Medulla oblongata (tissue), 1 donor: ENCODE measurements around the gene PCK2.

ENCODE experiments used
- DNase-seq: peaks from one replicate; pipeline ENCODE4 v3.0.0-alpha.2; 2015; ENCODE audit errors: extremely low spot score

PCK2 gene

GRCh38 chr14:24075485-24076301 lies 18.4 kb upstream of the PCK2 start:
- no peak for DNase-seq

DNA sequence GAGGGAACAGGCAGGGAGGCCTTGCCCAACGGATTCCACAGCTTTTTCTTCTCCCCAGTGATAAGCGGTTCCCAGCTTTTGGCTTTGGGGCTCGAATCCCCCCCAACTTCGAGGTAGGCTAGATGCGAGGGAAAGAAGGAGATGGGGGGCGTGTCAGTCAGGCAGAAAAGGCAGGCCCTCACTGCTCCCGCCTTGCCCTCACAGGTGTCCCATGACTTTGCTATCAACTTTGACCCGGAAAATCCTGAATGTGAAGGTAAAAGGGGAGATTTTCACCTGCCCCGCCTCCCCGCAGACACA lies 17.9 kb upstream of the PCK2 start:
- DNase-seq, result no peak

GRCh38 chr14:24077086-24077485 lies 17.0 kb upstream of the PCK2 start:
- DNase-seq, result no peak

GRCh38 chr14:24078146-24078545 lies 16.0 kb upstream of the PCK2 start:
- no peak for DNase-seq

DNA sequence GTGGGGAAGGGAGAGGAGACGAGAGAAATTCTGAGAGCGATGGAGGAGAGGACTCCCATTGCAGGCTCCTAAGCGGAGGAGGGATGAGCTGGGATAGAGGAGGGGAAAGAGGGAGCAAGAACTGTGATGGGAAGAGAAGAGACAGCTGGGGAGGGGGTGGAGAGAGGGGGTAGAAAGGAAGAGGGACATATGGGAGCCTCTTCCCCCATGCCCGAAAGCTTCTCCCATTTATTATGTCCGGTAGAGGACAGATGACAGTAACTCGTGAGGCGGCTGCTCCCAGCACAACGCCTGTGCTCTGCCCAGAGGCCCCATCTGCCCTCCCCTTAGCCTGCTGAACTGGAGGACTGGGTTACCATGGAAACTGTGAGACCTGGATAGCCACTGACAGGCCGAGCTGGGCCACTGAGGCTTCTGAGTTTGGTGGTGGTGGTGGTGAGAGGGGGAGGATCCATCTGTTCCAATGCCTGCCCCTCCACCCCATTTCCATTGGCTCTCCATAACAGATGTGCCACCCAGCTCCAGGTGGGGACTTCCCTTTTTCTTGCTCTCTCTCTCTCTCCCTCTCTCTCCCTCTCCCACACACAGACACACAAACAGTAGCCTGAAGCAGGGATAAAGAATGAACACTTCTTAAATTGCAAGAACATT lies 14.5 kb upstream of the PCK2 start:
- peak; percentile 35 for DNase-seq

DNA sequence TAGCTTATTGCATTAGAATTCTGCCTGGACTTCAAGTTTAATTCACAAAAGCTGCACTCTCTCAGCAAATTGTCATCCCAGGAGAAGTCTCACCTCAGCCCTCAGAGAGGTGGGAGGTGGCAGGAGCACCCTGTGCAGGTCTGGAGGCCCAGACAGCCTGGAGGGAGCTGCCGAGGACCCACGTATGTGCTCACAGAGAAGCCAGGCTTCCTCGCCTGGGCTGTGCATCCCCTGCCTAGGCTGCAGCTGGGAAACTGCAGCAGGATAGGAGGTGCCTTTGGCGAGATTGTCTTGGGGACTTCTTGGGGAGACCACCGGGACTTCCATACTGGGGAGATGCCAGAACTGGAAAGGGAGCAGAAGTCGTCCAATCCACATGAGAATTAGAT lies 14.0 kb upstream of the PCK2 start:
- DNase-seq, result no peak

GRCh38 chr14:24080888-24081738 lies 13.0 kb upstream of the PCK2 start:
- peak; percentile 78 for DNase-seq

DNA sequence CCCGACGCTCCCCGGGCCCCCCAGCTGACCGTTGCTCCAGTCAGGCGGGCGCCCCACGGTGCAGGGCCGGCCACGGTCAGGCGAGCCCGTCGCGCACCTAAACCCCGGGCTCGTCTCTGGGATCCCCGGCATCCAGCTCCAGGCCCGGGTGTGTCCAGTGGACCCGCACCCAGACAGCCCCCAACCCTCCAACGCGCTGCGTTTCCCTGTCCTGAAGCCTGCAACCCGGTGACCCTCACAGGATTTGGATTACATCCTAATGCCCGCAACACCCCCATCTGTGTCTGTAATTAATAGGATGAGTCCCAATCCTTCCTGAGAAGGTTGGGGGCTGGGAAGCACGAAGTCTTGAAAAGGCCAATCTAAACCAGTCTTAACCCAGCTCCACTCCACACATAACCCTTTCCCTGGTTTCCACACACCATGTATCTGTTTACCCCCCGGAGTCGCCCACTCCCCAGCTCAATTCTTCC lies 12.3 kb upstream of the PCK2 start:
- no peak for DNase-seq

- no peak for DNase-seq
Measured at GRCh38 chr14:24082411-24083080, 11.6 kb upstream of the PCK2 start.

DNA sequence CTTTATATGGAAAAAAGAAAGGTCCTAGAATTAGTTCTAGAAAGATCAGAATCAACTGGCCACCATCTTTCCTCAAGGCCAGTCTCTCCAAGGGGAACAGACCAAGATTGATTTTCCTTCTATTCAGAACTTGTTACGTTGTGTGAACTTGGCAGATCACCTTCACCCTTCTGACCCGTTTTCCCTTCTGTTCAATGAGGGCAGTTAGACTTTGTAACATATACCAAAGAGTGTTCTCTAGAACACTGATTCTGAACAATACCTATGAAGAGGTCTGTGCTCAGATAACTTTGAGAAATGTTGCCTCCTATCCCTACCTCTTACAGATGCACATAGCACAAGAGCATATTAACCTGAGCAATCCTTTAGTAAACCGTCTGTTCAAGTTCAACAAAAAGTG lies 10.6 kb upstream of the PCK2 start:
- DNase-seq, result no peak

DNA sequence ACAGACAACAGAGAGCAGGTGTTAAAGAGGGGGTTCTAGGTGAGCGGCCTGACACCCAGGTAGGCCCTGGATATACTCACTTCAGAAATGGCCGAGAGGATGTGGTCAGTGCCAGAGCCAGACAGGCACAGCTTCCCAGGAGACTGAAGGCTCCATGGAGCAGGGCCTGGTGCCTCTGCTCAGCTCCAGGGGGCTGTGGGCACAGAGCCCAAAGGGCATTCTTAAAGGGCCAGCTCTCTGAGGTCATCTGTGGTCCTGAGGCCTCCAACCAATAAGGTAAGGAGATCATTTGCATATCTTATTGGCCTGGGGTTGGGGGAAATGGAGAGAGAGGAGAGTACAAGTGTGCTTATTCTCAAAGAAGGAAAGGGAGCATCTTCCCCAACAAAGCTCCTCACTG lies 9.7 kb upstream of the PCK2 start:
- DNase-seq, result no peak

DNA sequence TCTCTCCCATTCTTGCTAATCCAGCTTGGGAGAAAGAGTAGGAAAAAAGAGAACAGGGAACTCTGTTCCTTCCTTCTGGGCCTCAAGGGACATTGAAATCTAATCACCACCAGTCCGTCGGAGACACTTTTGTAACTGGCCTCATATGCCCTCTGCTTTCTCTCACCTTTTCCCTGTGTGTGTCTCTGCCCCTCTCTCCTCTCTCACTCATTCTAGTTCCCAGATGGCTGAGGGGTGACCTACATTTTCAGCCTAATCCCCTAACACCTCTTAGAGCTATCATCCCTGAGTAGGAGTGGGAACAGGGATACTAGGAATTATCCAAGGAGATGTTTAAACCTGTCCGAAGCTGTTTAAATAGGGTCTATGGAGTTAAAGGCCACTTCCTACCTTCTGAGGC lies 8.9 kb upstream of the PCK2 start:
- DNase-seq, result no peak

DNA sequence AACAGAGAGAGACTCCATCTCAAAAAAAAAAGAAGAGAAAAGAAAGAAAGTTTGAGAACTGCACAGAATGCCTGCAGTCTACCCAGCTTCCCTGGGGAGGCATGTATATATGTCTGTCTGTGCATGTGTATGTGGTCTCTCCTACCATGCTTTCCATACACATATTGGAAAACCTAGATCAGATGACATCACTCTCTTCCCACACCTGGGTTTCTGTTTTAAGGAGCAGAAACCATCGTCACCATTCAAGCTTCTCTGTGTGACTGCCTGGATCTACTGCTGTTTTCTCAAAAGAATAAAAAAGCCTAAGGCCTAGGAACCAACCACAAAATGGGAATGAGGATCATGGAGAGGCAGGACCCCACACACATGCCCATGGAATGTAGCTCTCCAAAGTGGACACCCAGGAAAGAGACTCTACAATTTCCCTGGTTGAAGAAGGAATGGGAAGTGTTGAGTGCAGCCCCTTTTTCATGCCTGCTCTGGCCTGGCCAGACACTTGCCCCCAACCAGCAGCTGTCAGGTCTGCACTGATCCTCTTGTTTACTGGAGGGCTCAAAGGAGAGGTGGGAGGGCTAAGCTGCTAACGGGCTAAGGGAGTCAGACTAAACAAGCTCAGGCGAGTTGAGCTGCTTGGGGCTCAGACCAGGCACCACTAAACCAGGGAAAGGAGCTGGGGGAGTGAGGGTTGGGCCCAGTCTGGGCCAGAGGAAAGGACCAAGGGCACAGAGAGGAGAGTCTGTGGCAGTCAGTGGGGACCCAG lies 7.7 kb upstream of the PCK2 start:
- no peak for DNase-seq

- DNase-seq, result no peak
Measured at GRCh38 chr14:24087004-24087403, 7.1 kb upstream of the PCK2 start.

- DNase-seq, result no peak
Measured at GRCh38 chr14:24088095-24088494, 6.0 kb upstream of the PCK2 start.

DNA sequence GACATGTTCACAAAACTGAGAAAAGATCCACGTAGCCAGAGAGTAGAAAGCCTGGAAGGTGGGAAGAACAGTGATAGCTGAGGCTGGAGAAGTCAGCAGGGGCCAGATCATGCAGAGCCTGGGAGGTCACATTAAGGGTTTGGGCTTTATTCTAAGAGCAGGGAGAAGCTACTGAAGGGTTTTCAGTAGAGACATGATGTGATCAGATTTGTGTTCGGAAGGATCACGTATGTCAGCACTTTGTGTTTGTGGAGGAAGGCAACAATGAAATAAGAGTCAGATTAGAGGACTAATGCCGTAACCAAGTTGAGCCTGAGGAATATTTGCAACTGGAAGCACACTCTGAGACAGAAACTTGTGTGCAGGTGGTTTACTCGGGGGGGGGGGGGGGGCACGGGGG lies 4.2 kb upstream of the PCK2 start:
- DNase-seq, result no peak

GRCh38 chr14:24092110-24092504 lies 2.0 kb upstream of the PCK2 start:
- DNase-seq, result no peak

DNA sequence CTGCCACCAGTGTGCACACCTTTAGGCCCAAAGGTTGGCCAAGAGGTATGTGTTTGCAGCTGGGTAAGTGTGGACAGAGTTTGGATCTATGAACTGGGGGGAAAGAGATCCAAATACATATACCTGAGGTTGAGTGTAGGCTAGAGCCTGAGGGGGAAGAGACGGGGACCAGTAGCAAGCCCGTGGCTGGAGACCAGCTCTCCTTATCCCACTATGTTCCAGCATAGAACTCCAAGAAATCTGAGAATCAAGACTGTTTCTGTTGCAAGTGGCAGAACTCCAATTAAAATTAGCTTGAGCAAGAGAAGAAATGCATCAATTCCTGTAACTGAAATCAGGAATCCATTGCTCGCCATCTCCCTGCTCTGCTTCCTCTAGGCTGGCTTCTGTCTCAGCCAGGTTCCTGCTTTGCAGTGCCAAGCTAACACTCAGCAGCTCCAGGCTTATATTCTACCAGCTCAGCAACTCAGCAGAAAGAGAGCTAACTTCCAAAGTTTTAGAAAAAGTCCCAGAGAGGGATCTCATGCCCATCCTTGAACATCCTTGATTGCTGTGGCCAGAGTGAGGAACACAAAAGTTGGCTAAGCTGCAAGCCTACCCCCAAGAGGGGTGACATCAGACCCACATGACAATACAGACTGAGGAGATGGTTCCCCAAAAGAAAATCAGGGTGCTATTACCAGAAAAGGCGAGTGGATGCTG lies 1.5 kb upstream of the PCK2 start:
- DNase-seq, result no peak

GRCh38 chr14:24093207-24093900 lies 757 bp upstream of the PCK2 start:
- DNase-seq, result no peak

- no peak for DNase-seq
Measured at GRCh38 chr14:24094841-24095270, 745 bp downstream of the PCK2 start.
